Tongue (tissue), 2 donors: Measurements from ENCODE around the gene JAKMIP1. TPM values are rescaled to one million over a fixed set of nuclear protein-coding genes. Genes with fewer than 3 reads are reported as not detected.
"Not testable (repeated sequence)": the region's sequence is repeated elsewhere in the genome, so short reads cannot be mapped to it uniquely, and the experiment has no call there.

Source experiments
- DNase-seq: peaks from one replicate; pipeline ENCODE4 v3.0.0-alpha.2; 2015
- total RNA-seq: library from RNA; depleted of rRNA; stranded (reverse); fragments of >200 nt; gene quantifications from one replicate; pipeline ENCODE4 v1.2.3, GENCODE V29; 2014

JAKMIP1 gene
- total RNA-seq, 1 donor from 2014 or later: not detected

- DNase-seq: no peak
Measured at GRCh38 chr4:6143603-6144181, 56.7 kb downstream of the JAKMIP1 start.

- DNase-seq: no peak
Measured at GRCh38 chr4:6142935-6143602, 57.3 kb downstream of the JAKMIP1 start.

DNA sequence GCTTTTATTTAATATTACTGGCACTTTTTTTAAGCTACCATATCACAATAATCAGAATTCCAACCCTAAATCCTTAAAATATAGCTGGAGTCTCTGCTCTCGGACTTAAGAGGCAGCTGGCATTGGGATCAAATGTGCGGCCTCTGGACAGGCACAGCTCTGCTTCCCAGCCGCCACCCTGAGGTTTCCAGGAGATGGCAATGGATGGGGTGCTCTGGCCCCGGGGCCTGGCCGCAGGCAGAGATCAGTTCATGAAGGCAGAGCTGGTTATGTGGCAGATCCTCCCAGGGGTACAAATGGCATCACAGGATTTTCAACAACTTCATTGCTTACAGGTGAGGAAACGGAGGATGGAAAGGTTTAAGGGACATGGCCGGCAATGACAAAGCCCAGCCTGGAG is 57.8 kb downstream of the JAKMIP1 start:
- no peak for DNase-seq

DNA sequence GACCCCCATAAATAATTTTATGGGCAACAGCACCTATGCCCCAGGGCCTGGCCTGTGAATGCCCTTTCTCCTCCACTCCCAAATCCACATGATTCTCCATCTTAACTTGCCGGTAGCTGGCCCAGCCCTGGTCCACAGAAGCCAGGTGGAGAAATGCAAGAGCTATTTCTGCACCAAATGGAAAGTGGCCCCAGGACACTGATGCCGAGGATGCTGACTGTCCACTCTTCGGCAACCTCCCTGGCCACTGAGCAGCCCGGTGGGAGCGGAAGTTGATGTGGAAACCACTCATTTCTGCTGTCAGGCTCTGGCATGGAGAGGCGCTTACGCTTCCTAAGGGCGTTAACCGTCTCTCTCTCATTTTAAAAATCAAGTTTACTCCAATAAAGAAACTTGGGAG is 58.8 kb downstream of the JAKMIP1 start:
- DNase-seq: no peak

- DNase-seq: not testable (repeated sequence)
Measured at GRCh38 chr4:6141021-6141420, 59.3 kb downstream of the JAKMIP1 start.

- no peak for DNase-seq
Measured at GRCh38 chr4:6137747-6138135, 62.6 kb downstream of the JAKMIP1 start.

- no peak for DNase-seq
Measured at GRCh38 chr4:6137027-6137746, 63.2 kb downstream of the JAKMIP1 start.

- DNase-seq: no peak
Measured at GRCh38 chr4:6134612-6135220, 65.6 kb downstream of the JAKMIP1 start.

DNA sequence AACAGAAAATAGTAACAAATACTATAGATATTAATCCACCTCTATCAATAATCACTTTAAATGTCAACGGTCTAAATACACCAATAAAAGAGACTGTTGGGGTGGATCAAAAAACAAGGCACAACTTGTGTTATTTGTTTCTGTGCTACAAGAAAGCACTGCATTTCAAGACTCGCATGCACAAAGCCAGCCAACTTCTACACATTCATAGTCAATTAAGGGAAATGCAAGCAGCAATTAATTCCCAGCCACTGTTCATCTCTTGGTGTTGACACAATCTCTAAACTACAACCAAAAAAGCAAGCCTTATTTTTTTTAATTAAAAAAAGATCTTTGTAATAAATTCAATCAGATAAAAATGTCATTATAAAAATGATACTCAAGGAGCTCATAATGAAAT is 67.6 kb downstream of the JAKMIP1 start:
- DNase-seq: no peak

DNA sequence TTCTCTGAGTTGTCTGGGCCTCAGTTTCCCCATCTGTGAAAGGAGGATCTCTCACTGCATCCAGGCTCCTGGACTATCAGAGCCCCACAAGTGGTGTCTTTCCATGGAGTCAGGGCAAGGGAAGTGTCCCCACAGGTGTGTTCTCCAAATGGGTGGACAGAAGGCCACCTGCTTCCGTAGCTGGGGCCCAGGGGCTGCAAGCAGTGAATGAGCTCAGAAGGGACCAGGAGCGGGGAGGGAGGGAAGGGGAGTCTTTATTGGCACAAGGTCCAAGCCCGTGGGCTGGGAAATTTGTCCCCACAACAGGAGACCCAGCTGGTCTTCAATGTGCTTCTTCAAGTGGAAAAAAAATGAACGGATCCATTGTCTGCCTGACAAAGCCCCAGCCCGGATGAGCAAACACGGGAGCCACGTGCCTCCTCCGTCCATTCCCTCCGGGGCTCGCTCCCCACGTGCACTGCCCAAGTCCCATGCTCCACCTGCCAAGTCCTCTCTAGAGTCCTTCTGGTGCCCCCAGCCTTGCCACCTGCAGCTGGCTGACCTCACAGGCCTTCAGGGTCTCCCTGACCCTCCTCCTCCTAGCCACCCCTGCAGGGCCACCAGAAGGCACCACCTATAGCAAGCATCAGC is 72.0 kb downstream of the JAKMIP1 start:
- DNase-seq: no peak

DNA sequence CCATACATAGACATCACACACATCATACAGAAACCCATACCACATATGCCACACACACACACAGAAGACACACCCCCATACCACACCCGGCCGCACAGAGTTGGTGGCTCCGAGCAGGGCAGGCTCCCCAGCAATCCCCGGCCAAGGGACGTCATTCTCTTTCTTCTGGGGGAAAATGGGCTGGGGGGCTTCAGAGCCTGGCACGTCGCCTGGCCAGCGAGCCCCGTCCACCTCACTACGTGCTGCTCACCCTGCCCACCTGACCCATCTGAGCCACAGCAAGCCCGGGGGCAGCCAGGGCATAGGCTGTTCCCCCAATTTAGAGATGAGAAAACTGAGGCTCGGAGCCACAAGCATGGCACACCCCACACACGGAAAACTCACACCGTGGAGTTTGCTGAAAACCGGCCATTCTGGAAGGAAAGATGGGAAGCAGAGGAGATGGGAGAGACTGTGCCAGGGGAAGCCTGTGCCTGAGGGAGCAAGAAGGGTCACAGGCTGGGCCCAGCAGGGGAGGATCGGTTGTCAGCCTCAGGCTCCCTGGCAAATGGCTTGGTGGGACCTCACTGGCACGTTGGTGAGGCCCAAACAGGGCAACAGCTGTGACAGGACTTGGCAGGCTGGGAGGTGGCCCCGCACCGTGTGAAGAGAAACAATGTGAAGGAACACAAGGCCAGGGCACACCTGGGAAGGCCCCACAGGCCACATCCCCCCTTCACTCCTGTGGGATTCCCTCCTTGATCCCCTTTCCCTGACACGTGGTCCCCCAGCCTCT is 73.2 kb downstream of the JAKMIP1 start:
- no peak for DNase-seq

- no peak for DNase-seq
Measured at GRCh38 chr4:6125103-6125651, 75.2 kb downstream of the JAKMIP1 start.

- no peak for DNase-seq
Measured at GRCh38 chr4:6124386-6125102, 75.8 kb downstream of the JAKMIP1 start.

- DNase-seq: no peak
Measured at GRCh38 chr4:6123976-6124375, 76.4 kb downstream of the JAKMIP1 start.

DNA sequence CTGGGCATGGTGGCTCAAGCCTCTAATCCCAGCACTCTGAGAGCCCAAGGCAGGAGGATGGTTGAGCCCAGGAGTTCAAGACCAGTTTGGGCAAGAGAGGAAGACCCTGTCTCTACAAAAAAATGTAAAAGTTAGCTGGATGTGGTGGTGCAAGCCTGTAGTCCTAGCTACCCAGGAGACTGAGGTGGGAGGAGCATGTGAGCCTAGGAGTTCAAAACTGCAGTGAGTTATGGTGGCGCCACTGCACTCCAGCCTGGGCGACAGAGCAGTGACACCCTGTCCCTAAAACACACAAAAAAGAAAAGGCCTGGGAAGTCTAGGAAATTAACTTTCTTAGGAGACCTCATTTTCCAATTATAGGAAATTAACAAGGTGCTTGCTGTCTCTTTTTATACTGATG is 76.8 kb downstream of the JAKMIP1 start:
- DNase-seq: no peak

DNA sequence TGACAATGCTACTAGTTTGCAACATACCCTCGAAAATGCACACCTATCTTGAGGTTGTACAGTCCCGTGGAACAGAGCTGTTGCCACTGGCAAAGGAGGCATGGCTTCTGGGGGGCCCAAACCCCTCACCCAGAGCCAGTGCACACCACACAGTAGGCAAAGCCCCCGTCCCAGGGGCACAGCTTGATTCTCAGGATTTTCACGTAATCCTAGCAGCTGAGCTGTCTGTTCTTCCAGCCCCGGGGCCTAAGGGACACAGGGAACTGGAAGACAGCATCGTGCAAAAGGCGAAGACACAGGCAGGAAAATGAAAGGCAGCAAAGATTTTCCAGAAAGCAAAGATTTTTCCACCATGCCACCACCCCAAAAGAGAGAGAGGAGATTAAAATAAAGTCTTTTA is 77.2 kb downstream of the JAKMIP1 start:
- no peak for DNase-seq

GRCh38 chr4:6122496-6122895 is 77.9 kb downstream of the JAKMIP1 start:
- DNase-seq: no peak

DNA sequence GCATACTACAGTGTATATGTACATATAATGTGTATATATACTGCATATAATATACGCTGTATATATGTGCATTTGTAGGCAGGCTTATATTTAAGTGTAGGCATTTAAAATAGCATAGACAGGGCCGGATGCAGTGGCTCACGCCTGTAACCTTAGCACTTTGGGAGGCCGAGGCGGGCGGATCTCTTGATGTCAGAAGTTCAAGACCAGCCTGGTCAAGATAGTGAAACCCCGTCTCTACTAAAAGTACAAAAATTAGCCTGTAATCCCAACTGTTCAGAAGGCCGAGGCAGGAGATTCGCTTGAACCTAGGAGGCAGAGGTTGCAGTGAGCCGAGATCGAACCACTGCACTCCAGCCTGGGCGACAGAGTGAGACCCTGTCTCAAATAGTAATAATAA is 78.4 kb downstream of the JAKMIP1 start:
- no peak for DNase-seq

DNA sequence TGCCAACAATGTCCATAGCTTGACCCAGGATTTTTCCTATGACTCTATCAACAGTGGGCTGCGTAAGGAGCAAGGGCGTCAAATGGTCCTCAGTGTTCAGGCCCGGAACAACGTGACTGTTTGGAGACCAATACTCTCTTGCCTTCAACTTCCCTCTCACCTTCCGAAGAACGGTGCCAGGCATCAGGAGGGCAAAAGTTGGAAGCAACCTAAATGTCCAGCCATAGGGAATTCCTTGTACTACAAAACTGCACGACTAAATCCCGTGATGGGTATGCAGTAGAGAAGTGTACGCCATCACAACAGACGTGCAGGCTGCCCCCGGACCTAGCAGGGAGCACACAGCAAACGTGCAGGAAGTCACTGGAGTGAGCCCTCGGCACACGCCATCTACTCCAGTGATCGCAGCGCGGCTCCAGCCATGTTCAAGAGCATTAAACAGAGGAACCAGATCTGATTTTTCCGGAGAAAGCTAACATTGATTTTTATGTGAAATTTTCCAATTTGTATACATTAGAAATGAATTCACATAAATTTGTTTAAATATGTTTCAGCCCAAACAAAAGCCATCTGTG is 79.0 kb downstream of the JAKMIP1 start:
- no peak for DNase-seq

DNA sequence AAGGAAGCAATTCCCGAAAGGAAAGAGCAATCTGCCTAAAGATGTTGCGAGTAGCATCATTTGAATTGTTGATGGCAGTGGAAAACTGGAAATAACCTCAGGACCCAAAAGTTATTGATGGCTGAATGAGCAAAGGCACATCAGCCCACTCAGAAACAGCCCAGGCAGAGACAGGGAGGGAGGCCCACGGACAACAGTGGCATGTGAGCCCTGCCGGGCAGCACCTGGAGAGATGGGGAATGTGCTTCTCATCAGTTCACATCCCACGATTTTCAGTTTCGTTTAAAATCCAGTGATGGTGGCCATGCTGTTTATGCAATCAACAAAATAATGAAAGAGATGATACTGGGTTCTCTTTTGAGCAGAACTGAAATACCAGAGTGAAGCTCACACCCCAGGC is 80.0 kb downstream of the JAKMIP1 start:
- no peak for DNase-seq
